Activated naive CD8-positive, alpha-beta T cell treated with anti-CD3 and anti-CD28 coated beads for 36 hours (primary cell): ENCODE measurements around the gene KRTAP20-4. TPM values are rescaled to one million over a fixed set of nuclear protein-coding genes. Genes with fewer than 3 reads are reported as not detected.

Source experiments
- DNase-seq: peaks from one replicate; pipeline ENCODE4 v3.0.0; 2021
- H3K27ac Mint-ChIP-seq: one replicate; pipeline ENCODE4 v1.8.0; 2022; ENCODE audit warnings: mild to moderate bottlenecking, moderate library complexity, mixed read lengths
- H3K27me3 Mint-ChIP-seq: one replicate; pipeline ENCODE4 v1.8.0; 2022; ENCODE audit warnings: mild to moderate bottlenecking, mixed read lengths
- H3K36me3 Mint-ChIP-seq: one replicate; pipeline ENCODE4 v1.8.0; 2021; ENCODE audit warnings: mild to moderate bottlenecking, mixed read lengths
- H3K4me1 Mint-ChIP-seq: one replicate; pipeline ENCODE4 v1.8.0; 2021; ENCODE audit warnings: mixed read lengths
- H3K4me3 Mint-ChIP-seq: one replicate; pipeline ENCODE4 v1.8.0; 2022; ENCODE audit warnings: mild to moderate bottlenecking, moderate library complexity, mixed read lengths
- H3K9me3 Mint-ChIP-seq: one replicate; pipeline ENCODE4 v1.8.0; 2022; ENCODE audit warnings: mixed read lengths
- total RNA-seq, 2 experiments: library from RNA; stranded (reverse); gene quantifications; one replicate each; pipeline ENCODE4 v1.2.3, GENCODE V29; 2021

Gene KRTAP20-4
- total RNA-seq: not detected

DNA sequence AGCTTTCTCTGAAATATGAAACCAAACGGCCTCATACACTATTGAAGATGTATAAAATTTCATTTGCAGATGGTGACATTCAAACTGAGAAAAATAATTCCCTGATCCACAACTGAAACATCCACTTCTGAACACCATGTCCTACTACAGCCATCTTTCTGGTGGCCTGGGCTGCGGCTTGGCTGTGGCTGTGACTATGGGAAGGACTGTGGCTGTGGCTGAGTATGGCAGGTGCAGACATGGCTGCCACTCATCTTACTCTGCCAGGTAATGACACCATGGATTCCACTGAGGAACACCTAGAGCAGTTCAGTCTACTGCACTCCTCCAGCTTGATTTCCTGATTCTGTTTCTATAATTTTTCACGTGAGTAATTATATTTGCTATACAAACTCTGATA is at the start of gene KRTAP20-4:
TSS of gene KRTAP20-4 (plus strand) at position 106 of the 400 bp plus-strand sequence.
- no peaks in the 10 kb centered on the region for H3K9me3 Mint-ChIP-seq
- DNase-seq: no peak
- H3K4me1 Mint-ChIP-seq: no peaks in the 10 kb centered on the region
- H3K4me3 Mint-ChIP-seq: no peak within 1 kb of the TSS
- peaks cover 3% of the 10 kb centered on the region for H3K27me3 Mint-ChIP-seq
- H3K27ac Mint-ChIP-seq: no peak within 1 kb of the TSS
- H3K36me3 Mint-ChIP-seq: no peaks in the 10 kb centered on the region

DNA sequence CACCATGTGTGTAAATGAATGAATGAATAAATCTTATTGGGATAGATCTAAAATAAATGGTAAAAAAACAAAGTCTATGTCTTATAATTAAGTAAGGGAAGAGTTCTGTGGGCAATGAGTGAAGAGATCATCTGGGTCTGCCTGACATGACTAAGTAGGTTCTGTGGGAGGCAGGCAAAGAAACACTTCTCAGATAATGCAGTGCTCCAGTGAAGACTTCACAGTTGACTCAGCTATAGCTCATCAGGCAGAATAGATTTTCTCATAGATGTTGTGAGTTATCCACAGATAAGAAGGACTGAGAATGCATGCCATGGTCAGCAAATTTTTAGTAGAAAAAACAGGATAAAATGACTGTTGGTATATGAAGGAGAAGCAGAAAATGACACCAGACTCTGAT is 42.7 kb upstream of the KRTAP20-4 start:
- Mint-ChIP-seq H3K27ac (no peak overlapping the region), H3K9me3 (no peaks in the 10 kb centered on the region), H3K36me3 (no peaks in the 10 kb centered on the region), H3K4me3 (no peak overlapping the region), H3K27me3 (peaks cover 3% of the 10 kb centered on the region), H3K4me1 (no peaks in the 10 kb centered on the region)
- DNase-seq: no peak

DNA sequence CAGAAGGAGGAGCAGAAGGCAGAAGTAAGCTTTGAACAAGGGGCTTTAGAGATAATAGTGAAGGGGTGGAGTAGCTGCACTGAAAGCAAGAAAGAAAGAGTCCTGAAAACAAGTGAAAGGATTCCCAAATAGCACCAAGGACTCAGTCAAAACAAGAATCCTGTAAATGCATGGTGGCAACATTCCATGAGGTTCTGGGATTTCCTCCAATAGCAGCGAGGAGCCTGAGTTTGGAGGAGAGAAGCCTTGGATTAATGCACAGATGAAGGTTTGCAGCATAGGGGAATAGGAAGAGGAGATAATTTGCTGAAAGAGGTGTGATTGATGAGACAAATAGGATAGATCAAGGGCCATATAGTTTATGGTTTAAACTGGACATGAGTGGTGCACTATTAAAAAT is 41.1 kb upstream of the KRTAP20-4 start:
- H3K36me3 Mint-ChIP-seq: no peaks in the 10 kb centered on the region
- H3K27ac Mint-ChIP-seq: no peak overlapping the region
- H3K4me3 Mint-ChIP-seq: no peak overlapping the region
- H3K9me3 Mint-ChIP-seq: peaks cover 1% of the 10 kb centered on the region
- H3K27me3 Mint-ChIP-seq: peaks cover 3% of the 10 kb centered on the region
- H3K4me1 Mint-ChIP-seq: no peaks in the 10 kb centered on the region
- DNase-seq: no peak

DNA sequence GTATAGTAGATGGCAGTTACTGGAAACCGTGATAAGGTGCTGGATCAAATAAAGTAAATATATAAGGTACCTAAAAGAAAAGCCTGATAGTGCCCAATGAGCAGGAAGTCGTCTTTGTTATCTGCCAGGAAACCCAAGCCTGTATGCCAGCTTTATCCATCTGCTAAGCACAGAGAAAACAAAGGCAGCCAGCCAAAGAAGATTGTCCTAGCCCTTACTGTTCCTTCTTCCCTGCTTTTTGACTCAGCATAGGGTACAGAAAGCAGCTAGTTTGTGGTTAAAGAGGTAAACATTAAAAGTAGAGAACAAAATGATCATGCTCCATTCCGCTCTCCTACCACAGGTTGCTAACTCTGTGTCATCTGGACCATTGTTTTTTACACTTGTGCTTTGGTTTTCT is 40.3 kb upstream of the KRTAP20-4 start:
- Mint-ChIP-seq H3K4me3 (no peak overlapping the region), H3K4me1 (no peaks in the 10 kb centered on the region), H3K27ac (no peak overlapping the region), H3K36me3 (no peaks in the 10 kb centered on the region), H3K9me3 (peaks cover 1% of the 10 kb centered on the region), H3K27me3 (peaks cover 7% of the 10 kb centered on the region)
- DNase-seq: no peak

DNA sequence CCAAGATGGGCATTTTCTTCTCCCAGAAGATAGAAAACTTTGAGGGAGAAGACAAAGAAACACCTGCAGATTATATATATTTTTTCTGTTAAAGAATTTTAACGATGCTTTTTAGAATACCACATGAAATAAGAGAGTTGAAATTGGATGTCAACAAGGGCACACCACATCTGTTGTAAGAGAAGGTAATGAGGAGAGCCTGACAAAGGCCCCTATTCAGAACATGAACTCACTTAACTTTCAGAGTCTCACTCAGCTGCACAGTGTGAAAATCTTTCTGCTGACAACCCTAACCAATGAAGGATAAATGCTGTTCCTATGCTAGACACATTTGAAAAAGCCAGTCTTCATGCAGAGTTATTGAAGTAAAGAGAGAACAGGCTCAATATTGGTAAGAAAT is 37.6 kb upstream of the KRTAP20-4 start:
- Mint-ChIP-seq H3K27ac (no peak overlapping the region), H3K36me3 (no peaks in the 10 kb centered on the region), H3K4me3 (no peak overlapping the region), H3K4me1 (no peaks in the 10 kb centered on the region), H3K27me3 (peaks cover 4% of the 10 kb centered on the region), H3K9me3 (peaks cover 1% of the 10 kb centered on the region)
- DNase-seq: no peak

DNA sequence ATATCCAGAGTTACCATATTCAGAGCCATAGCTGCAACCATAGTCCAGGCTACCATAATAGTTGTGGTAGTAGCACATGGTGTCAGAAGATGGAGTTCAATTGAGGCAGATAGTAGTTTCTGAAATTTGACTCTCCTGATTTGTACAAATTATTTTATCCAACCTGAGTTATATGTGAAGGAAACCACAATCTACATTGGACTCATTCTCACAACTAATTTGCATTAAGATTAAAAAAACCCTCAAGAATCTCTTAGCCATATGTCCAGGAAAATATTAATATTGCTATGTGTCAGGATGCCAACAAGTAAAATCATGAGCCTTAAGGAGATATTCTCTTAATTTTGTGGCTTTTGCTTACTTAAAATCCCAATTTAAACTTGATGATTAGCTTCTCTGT is 30.1 kb upstream of the KRTAP20-4 start, which contains the start of gene KRTAP22-2:
TSS of gene KRTAP22-2 (minus strand) at position 101 of the 400 bp plus-strand sequence.
- peaks cover 2% of the 10 kb centered on the region for H3K4me1 Mint-ChIP-seq
- H3K4me3 Mint-ChIP-seq: no peak within 1 kb of the TSS
- H3K9me3 Mint-ChIP-seq: no peaks in the 10 kb centered on the region
- DNase-seq: no peak
- no peaks in the 10 kb centered on the region for H3K36me3 Mint-ChIP-seq
- no peak within 1 kb of the TSS for H3K27ac Mint-ChIP-seq
- no peaks in the 10 kb centered on the region for H3K27me3 Mint-ChIP-seq

DNA sequence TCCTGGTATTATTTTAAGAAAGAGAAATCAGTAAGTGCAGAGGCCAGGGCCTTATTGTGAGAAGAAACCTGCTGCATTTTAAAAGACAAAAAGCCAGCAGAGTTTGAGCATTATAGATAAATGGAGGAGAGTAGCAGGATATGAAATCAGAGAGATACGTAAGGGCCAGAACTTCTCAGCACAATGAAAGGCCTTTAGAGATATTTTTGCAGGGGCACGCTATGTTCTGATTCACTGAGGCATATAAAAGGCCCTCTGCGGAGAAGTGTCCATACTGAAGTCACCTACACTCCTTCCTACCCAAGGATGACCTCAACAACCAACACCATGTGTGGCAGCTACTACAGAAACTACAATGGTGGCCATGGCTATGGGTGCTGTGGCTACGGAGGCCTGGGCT is 28.3 kb upstream of the KRTAP20-4 start, which contains the start of gene KRTAP6-3:
TSS of gene KRTAP6-3 (plus strand) at position 301 of the 400 bp plus-strand sequence. CDS start at position 307, 6 bp downstream.
- H3K4me3 Mint-ChIP-seq: no peak within 1 kb of the TSS

DNA sequence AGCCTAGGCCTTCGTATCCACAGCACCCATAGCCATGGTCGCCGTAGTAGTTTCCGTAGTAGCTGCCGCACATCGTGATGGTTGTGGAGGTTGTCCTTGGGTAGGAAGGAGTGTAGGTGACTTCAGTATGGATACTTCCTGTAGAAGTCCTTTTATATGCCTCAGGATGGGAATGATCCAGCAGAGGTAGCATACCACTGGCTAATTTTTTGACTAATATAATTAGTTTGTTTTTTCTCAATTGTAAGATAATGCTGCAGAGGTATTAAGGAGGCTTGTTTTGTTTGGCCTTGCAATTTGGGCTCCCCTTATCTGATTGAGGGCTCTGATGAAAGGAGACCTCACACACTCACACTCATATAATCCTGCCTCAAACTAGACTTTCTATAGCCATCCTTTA is 21.6 kb upstream of the KRTAP20-4 start, which contains the start of gene KRTAP6-2:
TSS of gene KRTAP6-2 (minus strand) at position 101 of the 400 bp plus-strand sequence. CDS start at position 73, 28 bp downstream.
- no peaks in the 10 kb centered on the region for H3K9me3 Mint-ChIP-seq
- peaks cover 5% of the 10 kb centered on the region for H3K27me3 Mint-ChIP-seq
- DNase-seq: no peak
- no peak within 1 kb of the TSS for H3K4me3 Mint-ChIP-seq
- no peaks in the 10 kb centered on the region for H3K36me3 Mint-ChIP-seq
- no peaks in the 10 kb centered on the region for H3K4me1 Mint-ChIP-seq
- no peak within 1 kb of the TSS for H3K27ac Mint-ChIP-seq

More for the DNA sequence above, 28.3 kb upstream of the KRTAP20-4 start, which contains the start of gene KRTAP6-3:
- Mint-ChIP-seq H3K9me3 (no peaks in the 10 kb centered on the region), H3K27ac (no peak within 1 kb of the TSS), H3K4me1 (peaks cover 2% of the 10 kb centered on the region), H3K27me3 (no peaks in the 10 kb centered on the region), H3K36me3 (no peaks in the 10 kb centered on the region)
- DNase-seq: no peak

DNA sequence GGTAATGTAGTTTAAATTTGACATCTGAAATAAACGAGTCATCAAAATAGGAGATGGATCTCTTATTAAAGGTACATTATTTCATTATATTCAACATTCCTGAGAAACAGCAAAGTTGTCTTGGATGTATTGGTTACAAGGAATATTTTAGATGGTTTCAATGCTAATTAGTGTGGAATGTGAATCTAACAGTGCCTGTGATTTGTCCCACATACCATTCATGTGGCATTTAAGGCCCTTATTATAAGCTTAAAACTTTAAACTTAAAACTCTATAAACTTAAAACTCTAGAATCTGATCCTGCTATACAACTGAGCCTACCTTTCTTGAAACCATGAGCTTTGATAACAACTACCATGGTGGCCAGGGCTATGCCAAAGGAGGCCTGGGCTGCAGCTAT is 19.6 kb upstream of the KRTAP20-4 start, which contains the start of gene KRTAP22-1:
TSS of gene KRTAP22-1 (plus strand) at position 301 of the 400 bp plus-strand sequence.
- H3K27me3 Mint-ChIP-seq: peaks cover 5% of the 10 kb centered on the region
- no peaks in the 10 kb centered on the region for H3K4me1 Mint-ChIP-seq
- DNase-seq: no peak
- H3K9me3 Mint-ChIP-seq: no peaks in the 10 kb centered on the region
- no peaks in the 10 kb centered on the region for H3K36me3 Mint-ChIP-seq
- no peak within 1 kb of the TSS for H3K27ac Mint-ChIP-seq
- H3K4me3 Mint-ChIP-seq: no peak within 1 kb of the TSS

DNA sequence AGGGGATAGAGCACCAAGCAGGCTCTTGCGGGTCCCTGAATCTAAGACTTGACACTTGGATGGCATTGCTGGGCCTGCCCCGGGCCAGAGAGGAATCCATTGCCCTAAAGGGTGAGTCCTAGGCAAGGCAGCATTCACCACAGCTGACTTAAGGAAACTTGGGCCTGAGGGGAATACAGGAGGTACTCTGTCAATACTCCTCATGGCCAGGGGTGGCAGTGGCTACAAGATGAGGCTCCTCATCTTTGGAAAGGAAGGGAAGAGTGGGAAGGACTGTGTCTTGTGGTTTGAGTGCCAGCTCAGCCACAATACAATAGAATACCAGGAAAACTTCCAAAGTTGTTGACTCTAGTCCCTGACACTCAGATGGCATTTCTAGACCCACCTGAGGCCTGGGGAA is 14.5 kb upstream of the KRTAP20-4 start:
- Mint-ChIP-seq H3K27me3 (peaks cover 7% of the 10 kb centered on the region), H3K4me3 (no peak overlapping the region), H3K36me3 (no peaks in the 10 kb centered on the region), H3K4me1 (no peaks in the 10 kb centered on the region), H3K27ac (no peak overlapping the region), H3K9me3 (peaks cover 2% of the 10 kb centered on the region)
- DNase-seq: no peak

DNA sequence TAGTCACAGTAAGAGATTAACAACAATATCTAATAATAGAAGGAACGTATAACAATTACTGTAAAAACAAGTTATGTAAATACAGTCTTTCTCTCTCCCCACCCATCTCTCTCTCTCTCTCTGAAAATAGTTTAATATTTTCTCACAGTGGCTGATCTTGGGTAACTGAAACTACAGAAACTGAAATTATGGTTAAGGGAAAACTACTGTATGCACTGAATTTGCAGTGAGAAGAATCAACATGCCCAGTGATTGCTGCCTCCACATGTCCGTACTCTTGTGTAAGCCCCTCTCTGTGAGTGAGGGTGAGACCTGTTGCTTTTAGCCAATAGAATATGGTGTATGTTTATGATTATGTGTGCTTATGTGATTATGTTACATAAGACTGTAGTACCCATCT is 8.3 kb upstream of the KRTAP20-4 start:
- DNase-seq: no peak
- no peak overlapping the region for H3K27ac Mint-ChIP-seq
- H3K36me3 Mint-ChIP-seq: no peaks in the 10 kb centered on the region
- no peak overlapping the region for H3K4me3 Mint-ChIP-seq
- peaks cover 6% of the 10 kb centered on the region for H3K9me3 Mint-ChIP-seq
- no peaks in the 10 kb centered on the region for H3K4me1 Mint-ChIP-seq
- H3K27me3 Mint-ChIP-seq: peaks cover 2% of the 10 kb centered on the region

DNA sequence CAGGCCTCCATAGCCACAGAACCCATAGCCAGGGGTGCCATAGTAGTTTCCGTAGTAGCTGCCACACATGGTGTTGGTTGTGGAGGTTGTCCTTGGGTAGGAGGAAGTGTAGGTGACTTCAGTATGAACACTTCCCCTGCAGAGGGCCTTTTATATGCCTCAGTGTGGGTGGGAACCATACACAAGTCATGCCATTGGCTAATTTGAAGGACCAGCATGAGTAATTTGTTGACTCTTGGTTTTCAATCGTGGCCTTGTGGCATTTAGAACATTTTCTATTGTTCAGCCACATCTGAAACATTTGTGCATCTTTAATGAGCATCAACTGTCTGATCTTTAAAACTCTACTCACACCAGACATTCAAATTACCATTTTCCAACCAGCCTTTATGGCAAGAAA is 6.6 kb upstream of the KRTAP20-4 start, which contains the start of gene KRTAP6-1:
TSS of gene KRTAP6-1 (minus strand) at position 95 of the 400 bp plus-strand sequence. CDS start at position 69, 26 bp downstream.
- no peak within 1 kb of the TSS for H3K4me3 Mint-ChIP-seq
- H3K27me3 Mint-ChIP-seq: no peaks in the 10 kb centered on the region
- no peaks in the 10 kb centered on the region for H3K4me1 Mint-ChIP-seq
- H3K36me3 Mint-ChIP-seq: no peaks in the 10 kb centered on the region
- H3K9me3 Mint-ChIP-seq: peaks cover 6% of the 10 kb centered on the region
- DNase-seq: no peak
- no peak within 1 kb of the TSS for H3K27ac Mint-ChIP-seq

DNA sequence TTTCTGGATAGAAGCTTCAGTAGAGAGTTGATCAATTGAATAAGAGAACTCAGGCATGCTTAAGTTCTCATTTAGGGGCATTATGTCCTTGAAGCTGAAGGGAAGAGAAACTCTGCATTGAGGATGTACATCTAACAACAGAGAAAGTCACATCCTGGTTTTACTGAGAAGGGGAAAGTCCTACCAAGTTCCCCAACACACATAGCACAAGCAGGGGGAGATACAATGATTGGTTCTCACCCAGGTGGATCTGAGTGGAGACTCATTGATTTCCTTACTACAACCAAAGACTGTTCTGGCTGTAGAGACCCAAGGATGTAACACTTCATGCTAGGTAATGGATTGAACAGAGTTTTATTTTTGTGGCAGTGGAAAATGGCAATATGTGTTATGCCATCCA is 5.2 kb upstream of the KRTAP20-4 start:
- H3K27ac Mint-ChIP-seq: no peak overlapping the region
- no peaks in the 10 kb centered on the region for H3K27me3 Mint-ChIP-seq
- H3K36me3 Mint-ChIP-seq: no peaks in the 10 kb centered on the region
- H3K4me1 Mint-ChIP-seq: no peaks in the 10 kb centered on the region
- no peak for DNase-seq
- peaks cover 6% of the 10 kb centered on the region for H3K9me3 Mint-ChIP-seq
- no peak overlapping the region for H3K4me3 Mint-ChIP-seq

DNA sequence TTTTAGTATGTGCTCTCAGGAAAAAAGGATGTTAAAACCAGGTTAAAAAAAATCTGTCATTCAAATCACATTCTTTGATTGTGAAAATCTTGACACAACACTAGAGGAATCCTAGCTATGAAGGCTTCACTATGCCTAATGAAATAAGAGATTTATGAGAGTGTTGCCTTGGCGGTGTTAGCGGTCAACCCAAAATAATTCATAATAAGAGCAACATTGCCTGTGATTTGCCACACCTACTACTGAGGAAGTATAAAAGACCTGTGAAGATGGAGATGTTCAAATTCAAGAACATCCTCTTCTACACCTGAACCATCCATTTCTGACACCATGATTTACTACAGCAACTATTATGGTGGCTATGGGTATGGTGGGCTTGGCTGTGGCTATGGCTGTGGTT is 4.3 kb upstream of the KRTAP20-4 start, which contains the start of gene KRTAP20-1:
TSS of gene KRTAP20-1 (plus strand) at position 301 of the 400 bp plus-strand sequence. CDS start at position 331, 30 bp downstream.
- H3K4me3 Mint-ChIP-seq: no peak within 1 kb of the TSS
- no peaks in the 10 kb centered on the region for H3K4me1 Mint-ChIP-seq
- peaks cover 2% of the 10 kb centered on the region for H3K9me3 Mint-ChIP-seq
- no peaks in the 10 kb centered on the region for H3K27me3 Mint-ChIP-seq
- no peak within 1 kb of the TSS for H3K27ac Mint-ChIP-seq
- no peak for DNase-seq
- H3K36me3 Mint-ChIP-seq: no peaks in the 10 kb centered on the region

DNA sequence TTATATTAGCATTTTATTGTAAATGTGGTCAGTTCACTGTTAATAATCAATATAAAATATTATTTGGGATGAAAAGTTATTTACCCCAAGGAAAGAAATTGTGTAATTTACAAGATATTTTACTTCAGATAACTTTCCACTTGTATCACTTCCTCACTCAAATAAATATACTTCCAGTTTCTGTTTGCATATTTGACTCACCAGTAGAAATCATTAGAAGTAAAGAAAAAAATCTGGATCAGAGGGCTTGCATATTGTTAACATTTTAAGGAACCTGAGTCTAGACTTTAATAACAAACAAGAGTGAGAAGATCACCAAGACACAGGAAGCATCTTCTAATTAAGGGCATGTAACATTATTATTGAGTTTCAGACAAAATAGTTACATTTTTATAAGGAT is 347 bp upstream of the KRTAP20-4 start:
- peaks cover 3% of the 10 kb centered on the region for H3K27me3 Mint-ChIP-seq
- no peaks in the 10 kb centered on the region for H3K36me3 Mint-ChIP-seq
- H3K4me3 Mint-ChIP-seq: no peak overlapping the region
- no peak overlapping the region for H3K27ac Mint-ChIP-seq
- no peaks in the 10 kb centered on the region for H3K4me1 Mint-ChIP-seq
- no peak for DNase-seq
- H3K9me3 Mint-ChIP-seq: no peaks in the 10 kb centered on the region

DNA sequence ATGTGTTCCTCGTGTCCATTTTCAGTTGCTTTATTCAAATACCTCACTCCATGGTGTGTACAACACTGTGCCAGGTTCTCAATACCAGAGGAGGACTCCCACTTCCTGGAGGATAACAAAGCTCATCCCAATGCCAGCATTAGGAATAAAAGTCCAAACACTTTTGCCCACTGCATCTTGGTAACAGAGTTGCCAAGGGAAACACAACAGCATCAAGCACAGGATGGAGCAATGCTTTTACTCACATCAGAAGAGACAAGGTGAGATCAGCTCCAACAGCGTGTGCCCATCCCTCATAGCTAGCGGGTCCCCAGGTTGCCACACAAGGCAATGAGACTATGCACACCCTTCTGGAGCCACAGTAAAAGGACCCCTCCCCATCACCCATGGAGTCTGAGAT is 2.9 kb downstream of the KRTAP20-4 start:
- peaks cover 3% of the 10 kb centered on the region for H3K27me3 Mint-ChIP-seq
- no peak for DNase-seq
- no peaks in the 10 kb centered on the region for H3K36me3 Mint-ChIP-seq
- no peak overlapping the region for H3K4me3 Mint-ChIP-seq
- no peaks in the 10 kb centered on the region for H3K9me3 Mint-ChIP-seq
- no peak overlapping the region for H3K27ac Mint-ChIP-seq
- no peaks in the 10 kb centered on the region for H3K4me1 Mint-ChIP-seq
